H1 (cell line): ENCODE measurements around the gene TOP3A. TPM values are rescaled to one million over a fixed set of nuclear protein-coding genes. Genes with fewer than 3 reads are reported as not detected.

Experiments used
- CTCF ChIA-PET: fragments of 300-600 bp; sonication (Branson Sonifier 250); formaldehyde crosslinking; loops from one replicate; lab custom pipeline; 2021; ENCODE audit not compliant: partially characterized antibody; lab: Charles Lee
- POLR2A ChIA-PET: fragments of 300-600 bp; sonication (Branson Sonifier 250); formaldehyde crosslinking; loops from one replicate; lab custom pipeline; 2021; ENCODE audit warnings: inconsistent platforms; ENCODE audit not compliant: partially characterized antibody; lab: Charles Lee
- DNase-seq, 2 experiments: peaks; one replicate each; pipeline versions ENCODE4 v3.0.0 to v3.0.0-alpha.2; 2010 to 2022; ENCODE audit warnings: low spot score in 2 of 2, low read depth in 1 of 2, mixed read lengths in 1 of 2
- FAIRE-seq: peaks from 2 replicates; lab custom pipeline; 2011; peaks lifted over from hg19 to GRCh38; lab: Jason Lieb, UNC
- H2AFZ ChIP-seq: 2 replicates; pipeline ENCODE4 v1.8.1; 2012; ENCODE audit warnings: low read length, inconsistent platforms
- H2AK5ac ChIP-seq: 2 replicates; pipeline ENCODE4 v1.6.1; 2013; ENCODE audit warnings: low read depth, low read length
- H2BK120ac ChIP-seq: replicated peaks from 2 replicates; pipeline ENCODE3; 2013; ENCODE audit warnings: low read depth, low read length, inconsistent platforms
- H2BK12ac ChIP-seq: 2 replicates; pipeline ENCODE4 v1.6.1; 2013; ENCODE audit warnings: low read depth, low read length
- H2BK15ac ChIP-seq: 2 replicates; pipeline ENCODE4 v1.6.1; 2013; ENCODE audit warnings: low read length
- H2BK20ac ChIP-seq: 2 replicates; pipeline ENCODE4 v1.6.1; 2013; ENCODE audit warnings: low read length
- H2BK5ac ChIP-seq: 2 replicates; pipeline ENCODE4 v1.6.1; 2013; ENCODE audit warnings: low read depth, low read length
- H3K14ac ChIP-seq: 2 replicates; pipeline ENCODE4 v1.6.1; 2013; ENCODE audit warnings: inconsistent platforms; ENCODE audit not compliant: insufficient read length
- H3K18ac ChIP-seq: 2 replicates; pipeline ENCODE4 v1.6.1; 2013; ENCODE audit warnings: low read length; ENCODE audit errors: extremely low read depth
- H3K23ac ChIP-seq: 2 replicates; pipeline ENCODE4 v1.6.1; 2013; ENCODE audit warnings: inconsistent platforms; ENCODE audit not compliant: insufficient read length
- H3K23me2 ChIP-seq: 2 replicates; pipeline ENCODE4 v1.6.1; 2013; ENCODE audit warnings: low read depth, low read length
- H3K27ac ChIP-seq: 2 replicates; pipeline ENCODE4 v1.6.1; 2011; ENCODE audit warnings: low read depth, low read length, inconsistent platforms
- H3K27me3 ChIP-seq, 4 experiments: replicated peaks in 1 of 4; 1 replicate in 1 of 4; 2 replicates in 3 of 4; pipeline versions ENCODE4 v1.6.1 to v1.8.1; 2011 to 2013; ENCODE audit warnings: low read length in 3 of 4, mild to moderate bottlenecking in 3 of 4, inconsistent platforms in 2 of 4, mixed read lengths in 2 of 4, moderate library complexity in 1 of 4; ENCODE audit not compliant: control insufficient read depth in 3 of 4, insufficient read depth in 3 of 4; ENCODE audit errors: extremely low read depth in 1 of 4
- H3K36me3 ChIP-seq, 4 experiments: 2 replicates each; pipeline versions ENCODE4 v1.6.1 to v1.8.1; 2011 to 2013; ENCODE audit warnings: mild to moderate bottlenecking in 4 of 4, low read length in 3 of 4, moderate library complexity in 2 of 4, control low read depth in 1 of 4, inconsistent platforms in 1 of 4; ENCODE audit not compliant: insufficient read depth in 4 of 4, control insufficient read depth in 2 of 4
- H3K4ac ChIP-seq: replicated peaks from 2 replicates; pipeline ENCODE3; 2013; ENCODE audit warnings: low read length, low read depth, mixed read lengths, inconsistent platforms; ENCODE audit not compliant: insufficient read length
- H3K4me1 ChIP-seq, 4 experiments: replicated peaks in 1 of 4; 1 replicate in 1 of 4; 2 replicates in 3 of 4; pipeline versions ENCODE4 v1.6.1 to v1.8.1; 2011 to 2013; ENCODE audit warnings: low read length in 3 of 4, inconsistent platforms in 2 of 4, mixed read lengths in 1 of 4; ENCODE audit not compliant: insufficient read depth in 4 of 4, control insufficient read depth in 3 of 4
- H3K4me2 ChIP-seq, 2 experiments: 2 replicates each; pipeline versions ENCODE4 v1.6.1 to v1.8.1; 2011 to 2013; ENCODE audit warnings: low read depth in 2 of 2, low read length in 2 of 2, control low read depth in 1 of 2, inconsistent platforms in 1 of 2, mild to moderate bottlenecking in 1 of 2; ENCODE audit not compliant: insufficient read depth in 1 of 2
- H3K4me3 ChIP-seq, 4 experiments: fragments of 200-600, 300-600 bp in 1 of 4; sonication (generic), shearing (Covaris generic), sonication (Bioruptor Twin) in 1 of 4; 2 replicates each; pipeline versions ENCODE4 v1.5.1 to v1.8.1; 2011 to 2016; ENCODE audit warnings: low read length in 4 of 4, low read depth in 3 of 4, control low read depth in 2 of 4, inconsistent platforms in 2 of 4, mild to moderate bottlenecking in 2 of 4, mixed read lengths in 1 of 4, moderate library complexity in 1 of 4; ENCODE audit not compliant: insufficient read depth in 2 of 4; ENCODE audit errors: extremely low read depth in 1 of 4
- H3K56ac ChIP-seq: replicated peaks from 2 replicates; pipeline ENCODE3; 2013; ENCODE audit warnings: low read depth, mild to moderate bottlenecking, mixed read lengths, low read length, inconsistent platforms; ENCODE audit not compliant: insufficient read length
- H3K79me1 ChIP-seq: 2 replicates; pipeline ENCODE4 v1.6.1; 2013; ENCODE audit warnings: low read depth, low read length, control low read depth
- H3K79me2 ChIP-seq, 2 experiments: 2 replicates each; pipeline versions ENCODE4 v1.6.1 to v1.8.1; 2012 to 2013; ENCODE audit warnings: low read length in 2 of 2, mild to moderate bottlenecking in 2 of 2, inconsistent platforms in 1 of 2; ENCODE audit not compliant: insufficient read depth in 2 of 2, control insufficient read depth in 1 of 2
- H3K9ac ChIP-seq, 4 experiments: replicated peaks in 1 of 4; 1 replicate in 1 of 4; 2 replicates in 3 of 4; pipeline versions ENCODE4 v1.6.1 to v1.8.1; 2011 to 2013; ENCODE audit warnings: low read depth in 3 of 4, low read length in 3 of 4, control low read depth in 2 of 4, mild to moderate bottlenecking in 2 of 4, moderate library complexity in 2 of 4, inconsistent platforms in 1 of 4; ENCODE audit errors: extremely low read depth in 1 of 4
- H3K9me3 ChIP-seq, 2 experiments: 2 replicates each; pipeline versions ENCODE4 v1.6.1 to v1.8.1; 2012 to 2013; ENCODE audit warnings: mild to moderate bottlenecking in 2 of 2, moderate library complexity in 2 of 2, control low read depth in 1 of 2, inconsistent platforms in 1 of 2, low read depth in 1 of 2, low read length in 1 of 2, mixed read lengths in 1 of 2; ENCODE audit not compliant: insufficient read depth in 2 of 2
- H4K20me1 ChIP-seq, 2 experiments: replicated peaks in 1 of 2; 2 replicates each; pipeline versions ENCODE3 to v1.8.1; 2011 to 2013; ENCODE audit warnings: inconsistent platforms in 2 of 2, low read length in 2 of 2, mild to moderate bottlenecking in 1 of 2; ENCODE audit not compliant: insufficient read depth in 2 of 2, control insufficient read depth in 1 of 2
- H4K5ac ChIP-seq: 2 replicates; pipeline ENCODE4 v1.6.1; 2013; ENCODE audit warnings: low read length, low read depth, mixed read lengths, inconsistent platforms; ENCODE audit not compliant: insufficient read length
- H4K8ac ChIP-seq: 2 replicates; pipeline ENCODE4 v1.8.0; 2013; ENCODE audit warnings: mild to moderate bottlenecking, moderate library complexity, low read length, inconsistent platforms; ENCODE audit not compliant: insufficient read depth; ENCODE audit errors: extremely low read depth
- H4K91ac ChIP-seq: replicated peaks from 2 replicates; pipeline ENCODE3; 2013; ENCODE audit warnings: low read length, mixed read lengths, inconsistent platforms; ENCODE audit not compliant: insufficient read length
- ASH2L ChIP-seq: fragments of 200-600, 300-600 bp; sonication (generic); IDR thresholded peaks from one replicate; pipeline ENCODE4 v1.7.1; 2017; ENCODE audit warnings: low read length
- CBX8 ChIP-seq: fragments of 300-800, 300-1000 bp; sonication (generic); IDR thresholded peaks from 2 replicates; pipeline ENCODE4 v1.7.1; 2016; ENCODE audit warnings: low read depth, low read length, borderline replicate concordance
- CTBP2 ChIP-seq: IDR thresholded peaks from 2 replicates; pipeline ENCODE4 v1.7.0; 2011; ENCODE audit warnings: borderline replicate concordance, mild to moderate bottlenecking, moderate library complexity, mixed read lengths, low read length; ENCODE audit not compliant: insufficient read depth, insufficient read length
- GABPA ChIP-seq: IDR thresholded peaks from 2 replicates; pipeline ENCODE4 v1.6.1; 2011; ENCODE audit warnings: mild to moderate bottlenecking, low read length, moderate library complexity, borderline replicate concordance; ENCODE audit not compliant: insufficient read depth
- GTF2F1 ChIP-seq: IDR thresholded peaks from 2 replicates; pipeline ENCODE4 v1.6.1; 2012; ENCODE audit warnings: low read depth, low read length, improper control_type of control experiment, borderline replicate concordance
- KDM1A ChIP-seq: fragments of 200-600, 300-600 bp; sonication (generic); IDR thresholded peaks from 2 replicates; pipeline ENCODE4 v1.7.1; 2016; ENCODE audit warnings: mild to moderate bottlenecking, low read length, borderline replicate concordance
- NRF1 ChIP-seq: IDR thresholded peaks from 2 replicates; pipeline ENCODE4 v1.6.1; 2011; ENCODE audit warnings: mild to moderate bottlenecking, low read depth, low read length, improper control_type of control experiment
- RAD21 ChIP-seq, 2 experiments: IDR thresholded peaks in 1 of 2; conservative IDR thresholded peaks in 1 of 2; 2 replicates each; pipeline ENCODE4 v1.6.1; 2011; ENCODE audit warnings: low read depth in 2 of 2, low read length in 2 of 2, improper control_type of control experiment in 1 of 2, inconsistent platforms in 1 of 2, mild to moderate bottlenecking in 1 of 2, moderate library complexity in 1 of 2
- RBBP5 ChIP-seq: IDR thresholded peaks from 2 replicates; pipeline ENCODE4 v1.7.1; 2012; ENCODE audit warnings: low read depth, mild to moderate bottlenecking, inconsistent platforms, low read length, moderate library complexity, borderline replicate concordance
- RXRA ChIP-seq: IDR thresholded peaks from 2 replicates; pipeline ENCODE4 v1.6.1; 2011; ENCODE audit warnings: low read depth, mild to moderate bottlenecking, low read length, moderate library complexity; ENCODE audit not compliant: insufficient read depth
- SP1 ChIP-seq: IDR thresholded peaks from 2 replicates; pipeline ENCODE4 v1.6.1; 2011; ENCODE audit warnings: low read depth, low read length
- SP2 ChIP-seq: IDR thresholded peaks from 2 replicates; pipeline ENCODE4 v1.6.1; 2012; ENCODE audit warnings: mild to moderate bottlenecking, low read length, inconsistent platforms
- WGBS, 2 experiments: shearing (Covaris generic) in 1 of 2; methylation state at CpG; one replicate each; pipeline versions ENCODE4 v1.1.6 to v1.1.7; 2013 to 2015; ENCODE audit warnings: low lambda C conversion rate in 2 of 2, mixed read lengths in 2 of 2, inconsistent platforms in 1 of 2, low coverage in 1 of 2, missing lambda C conversion rate in 1 of 2; ENCODE audit not compliant: insufficient replicate concordance in 2 of 2, insufficient coverage in 1 of 2, insufficient read length in 1 of 2; ENCODE audit errors: extremely low coverage in 1 of 2, missing lambda C conversion rate in 1 of 2; 5-methylcytosine and 5-hydroxymethylcytosine counted together
- polyA plus RNA-seq, 7 experiments: library from polyadenylated mRNA; depleted of rRNA in 3 of 7; stranded (reverse) in 5 of 7; unstranded in 2 of 7; fragments of >200 nt in 5 of 7; fragments of 200-250 nt in 2 of 7; gene quantifications; 1 replicate in 5 of 7; 2 replicates in 1 of 7; 4 replicates in 1 of 7; pipeline versions ENCODE4 v1.2.1 to v1.2.3, GENCODE V29; 2011 to 2013; ENCODE audit warnings: missing spikeins in 2 of 7, mixed read lengths in 2 of 7
- total RNA-seq: library from RNA; stranded (reverse); fragmentation: NEBNext Ultra II Directional; extraction: Animal tissue kit (Norgen Biotek cat#: 25700); gene quantifications from 2 replicates; pipeline ENCODE4 v1.2.1, GENCODE V29; 2021
- TF ChIP-seq, protein P1 (sequence below): IDR thresholded peaks from 2 replicates; pipeline ENCODE4 v1.6.1; 2011; ENCODE audit warnings: low read depth, mild to moderate bottlenecking, low read length; ENCODE audit not compliant: insufficient read depth

The TOP3A gene
- total and polyA plus RNA-seq, 2 of the 8 experiments (the other 6 are each of a cell fraction or from before 2014, with no cell fraction given), result 23.4 to 54.3 TPM

DNA sequence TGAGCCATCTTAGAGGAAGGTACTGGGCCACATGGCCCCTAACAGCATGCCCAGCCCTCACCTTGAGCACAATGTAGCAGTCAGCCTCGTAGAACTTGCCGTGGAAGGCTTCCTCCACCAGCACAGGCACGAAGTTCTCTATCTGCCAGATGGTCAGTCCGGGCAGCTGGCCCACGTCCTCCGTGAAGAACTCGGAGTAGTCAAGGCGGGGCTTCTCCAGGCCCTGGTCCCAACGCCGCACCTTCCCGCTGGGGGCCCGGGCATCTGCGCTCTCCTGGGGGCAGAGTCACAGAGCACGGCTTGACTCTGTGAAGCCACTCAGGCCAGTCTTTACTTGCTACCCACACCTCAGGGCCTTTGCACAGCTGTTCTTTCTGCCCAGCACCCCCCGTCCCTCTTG, 63.6 kb downstream of the TOP3A start:
- Histone ChIP-seq H3K79me1 (peaks cover 3% of the 10 kb centered on the region; the same call in 1 of the 2 replicates), H4K91ac (no peak overlapping the region), H3K27me3 (no peaks in the 10 kb centered on the region), H3K36me3 (peaks cover 38 to 68% (median 57%) of the 10 kb centered on the region in 4 experiments), H2BK5ac (no peak overlapping the region), H2BK15ac (no peak overlapping the region), H2BK12ac (no peak overlapping the region), H2BK120ac (no peak overlapping the region), H3K4ac (no peak overlapping the region), H3K56ac (no peak overlapping the region), H3K18ac (no peak overlapping the region), H3K27ac (no peak overlapping the region), H2AFZ (no peak overlapping the region), H3K9me3 (no peaks in the 10 kb centered on the region), H4K20me1 (peaks cover 11 to 14% of the 10 kb centered on the region in 2 experiments), H4K8ac (no peak overlapping the region), H3K79me2 (peaks cover 0 to 9% of the 10 kb centered on the region in 2 experiments; a peak in 1 of 4 replicates), H2AK5ac (no peak overlapping the region), H3K4me1 (peaks cover 0 to 16% (median 7%) of the 10 kb centered on the region in 4 experiments; a peak in 6 of 7 replicates), H3K23ac (no peak overlapping the region), H4K5ac (no peak overlapping the region), H3K4me2 (no peak overlapping the region; a peak in 1 of 4 replicates), H3K4me3 (no peak overlapping the region), H3K23me2 (peaks cover 5% of the 10 kb centered on the region), H3K9ac (no peak overlapping the region), H2BK20ac (no peak overlapping the region), H3K14ac (no peak overlapping the region)
- ChIA-PET CTCF (interaction anchor here (1.0 to 1.5 kb wide), 3 partner anchors 9 to 34 kb away, joined by 3 to 4 read pairs (median 3); no protein-coding TSS in a partner anchor), POLR2A (interaction anchor here (1.0 to 13.9 kb wide), 9 partner anchors 9 to 106 kb away, joined by 3 to 171 read pairs (median 4); partner anchors contain the start of genes FLII and MIEF2)
- no peak for DNase-seq
- 95% methylated on average over 15 of the region's 15 CpGs; no CpG with 5 or more reads in 1 of the 2 experiments for WGBS, 2 experiments
- no peak for FAIRE-seq
- no peak for TF ChIP-seq SP2
- TF ChIP-seq KDM1A, result no peak
- TF ChIP-seq, protein P1, sequence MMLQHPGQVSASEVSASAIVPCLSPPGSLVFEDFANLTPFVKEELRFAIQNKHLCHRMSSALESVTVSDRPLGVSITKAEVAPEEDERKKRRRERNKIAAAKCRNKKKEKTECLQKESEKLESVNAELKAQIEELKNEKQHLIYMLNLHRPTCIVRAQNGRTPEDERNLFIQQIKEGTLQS, result no peak
- TF ChIP-seq RAD21 (IDR thresholded peaks at IDR 0.05 in 1 of 2, conservative IDR thresholded peaks at IDR 0.05 in 1 of 2; ENCODE audit: low read depth in 2 of 2, low read length in 2 of 2), result no peak
- no peak for TF ChIP-seq RXRA
- TF ChIP-seq GABPA, result no peak
- no peak for TF ChIP-seq ASH2L
- no peak for TF ChIP-seq SP1
- no peak for TF ChIP-seq CTBP2
- TF ChIP-seq NRF1, result no peak
- no peak for TF ChIP-seq CBX8
- TF ChIP-seq GTF2F1, result no peak
- TF ChIP-seq RBBP5, result no peak
